GM18861 (cell line): ENCODE data around the gene PCDH7.

Experiments
- ATAC-seq: cut with Tn5 transposase; IDR thresholded peaks from one replicate; pipeline ENCODE4 v1.9.1; 2021; ENCODE audit not compliant: unreplicated experiment

PCDH7 gene

DNA sequence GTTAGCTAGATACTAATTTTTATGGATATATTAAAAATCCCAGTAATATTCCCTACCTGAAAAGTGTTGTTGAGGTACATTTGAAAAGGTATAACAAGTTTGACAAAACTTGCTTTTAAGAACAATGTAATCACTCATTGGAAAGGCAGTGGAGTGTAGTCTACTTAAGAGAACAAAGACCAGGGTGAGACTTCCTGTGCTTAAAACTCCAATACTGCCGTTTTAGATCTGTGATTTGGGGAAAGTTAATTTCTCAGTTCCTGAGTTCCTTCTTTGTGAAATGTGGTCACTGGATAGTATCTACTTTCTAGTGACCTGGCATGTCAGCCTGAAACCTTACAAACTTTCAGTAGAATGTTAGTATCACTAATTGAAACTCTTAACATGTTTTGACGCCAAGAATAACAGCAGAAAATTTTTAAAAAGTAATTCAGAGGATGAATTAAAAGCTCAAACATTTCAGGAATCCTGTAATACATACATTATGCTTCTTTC, 56.8 kb downstream of the PCDH7 start:
- no peak for ATAC-seq
